HepG2 (cell line): ENCODE results near the gene SRR. TPM values are rescaled to one million over a fixed set of nuclear protein-coding genes. Genes with fewer than 3 reads are reported as not detected.

Experiments used
- HIVEP1 ChIP-seq: sonication (generic); formaldehyde crosslinking; IDR thresholded peaks from 2 replicates; pipeline ENCODE4 v1.4.0; 2020; ENCODE audit warnings: mild to moderate bottlenecking, missing genetic modification reagents
- KDM6A ChIP-seq: IDR thresholded peaks from 2 replicates; pipeline ENCODE4 v1.6.1; 2016; ENCODE audit warnings: low read depth
- NFRKB ChIP-seq: fragments of 450-650 bp; IDR thresholded peaks from 2 replicates; pipeline ENCODE4 v1.6.1; 2017
- NFYB ChIP-seq: sonication (generic); formaldehyde crosslinking; IDR thresholded peaks from 2 replicates; pipeline ENCODE4 v1.4.0; 2020; ENCODE audit warnings: missing genetic modification reagents
- NR2F1 ChIP-seq, 2 experiments: fragments of 450-650 bp in 1 of 2; formaldehyde crosslinking in 1 of 2; IDR thresholded peaks; 2 replicates each; pipeline versions ENCODE4 v1.5.0 to v1.6.1; 2016 to 2020; ENCODE audit warnings: mild to moderate bottlenecking in 1 of 2, missing compliant biosample characterization in 1 of 2, missing genetic modification reagents in 1 of 2, moderate library complexity in 1 of 2
- RBM22 ChIP-seq: fragments of 200-400 bp; formaldehyde crosslinking; optimal IDR thresholded peaks from 2 replicates; pipeline ENCODE3; 2017; ENCODE audit warnings: mild to moderate bottlenecking, low read length, moderate library complexity
- TMF1 ChIP-seq: sonication (generic); formaldehyde crosslinking; IDR thresholded peaks from 2 replicates; pipeline ENCODE4 v1.8.1; 2022; ENCODE audit warnings: low read depth, missing genetic modification reagents
- ZBTB1 ChIP-seq: sonication (generic); formaldehyde crosslinking; IDR thresholded peaks from 2 replicates; pipeline ENCODE4 v1.4.0; 2020; ENCODE audit warnings: missing genetic modification reagents, borderline replicate concordance
- ZMAT3 ChIP-seq: sonication (generic); formaldehyde crosslinking; conservative IDR thresholded peaks from 2 replicates; pipeline ENCODE4 v1.7.0; 2021; ENCODE audit warnings: missing genetic modification reagents
- ZNF17 ChIP-seq: sonication (generic); formaldehyde crosslinking; IDR thresholded peaks from 2 replicates; pipeline ENCODE4 v1.5.0; 2020; ENCODE audit warnings: mild to moderate bottlenecking, missing genetic modification reagents
- ZNF292 ChIP-seq: sonication (generic); formaldehyde crosslinking; IDR thresholded peaks from 2 replicates; pipeline ENCODE4 v1.8.1; 2022; ENCODE audit warnings: mild to moderate bottlenecking, low read depth, missing genetic modification reagents, borderline replicate concordance
- ZNF550 ChIP-seq: sonication (generic); formaldehyde crosslinking; IDR thresholded peaks from 2 replicates; pipeline ENCODE4 v1.4.0; 2020; ENCODE audit warnings: mild to moderate bottlenecking, missing genetic modification reagents, borderline replicate concordance
- ZNF615 ChIP-seq: sonication (generic); formaldehyde crosslinking; IDR thresholded peaks from 2 replicates; pipeline ENCODE4 v1.5.0; 2020; ENCODE audit warnings: mild to moderate bottlenecking, missing genetic modification reagents, borderline replicate concordance
- polyA plus RNA-seq, 8 experiments: library from polyadenylated mRNA; depleted of rRNA in 3 of 8; stranded (reverse) in 7 of 8; unstranded in 1 of 8; fragments of >200 nt; fragmentation: Illumina TruSeq in 4 of 8; extraction: Trizol in 4 of 8; gene quantifications; 2 replicates each; pipeline versions ENCODE4 v1.2.1 to v1.2.3, GENCODE V29; 2011 to 2016; ENCODE audit warnings: low read depth in 4 of 8, missing spikeins in 1 of 8, mixed read lengths in 1 of 8; ENCODE audit not compliant: insufficient read depth in 1 of 8
- total RNA-seq, 5 experiments: library from RNA; depleted of rRNA; stranded (reverse); fragments of >200 nt; fragmentation: Illumina TruSeq; extraction: Trizol; gene quantifications; 2 replicates each; pipeline ENCODE4 v1.2.3, GENCODE V29; 2016; ENCODE audit warnings: low read depth in 1 of 5
- TF ChIP-seq, protein P1 (sequence below): sonication (generic); formaldehyde crosslinking; IDR thresholded peaks from 2 replicates; pipeline ENCODE4 v1.8.0; 2022; ENCODE audit warnings: mild to moderate bottlenecking, missing genetic modification reagents, moderate library complexity
- TF ChIP-seq, protein P2 (sequence below): sonication (generic); formaldehyde crosslinking; IDR thresholded peaks from 2 replicates; pipeline ENCODE4 v1.8.0; 2022; ENCODE audit warnings: missing genetic modification reagents, low read depth, mild to moderate bottlenecking, borderline replicate concordance
- TF ChIP-seq, protein P3 (sequence below): sonication (generic); formaldehyde crosslinking; conservative IDR thresholded peaks from 2 replicates; pipeline ENCODE4 v1.8.0; 2022; ENCODE audit warnings: low read depth, missing genetic modification reagents
- TF ChIP-seq, protein P4 (sequence below): sonication (generic); formaldehyde crosslinking; IDR thresholded peaks from 2 replicates; pipeline ENCODE4 v1.8.1; 2023; ENCODE audit warnings: mild to moderate bottlenecking, moderate library complexity, missing genetic modification reagents
- TF ChIP-seq, protein P5 (sequence below): sonication (generic); formaldehyde crosslinking; IDR thresholded peaks from 2 replicates; pipeline ENCODE4 v1.5.1; 2020; ENCODE audit warnings: mild to moderate bottlenecking, missing genetic modification reagents, borderline replicate concordance
- TF ChIP-seq, protein P6 (sequence below): sonication (generic); formaldehyde crosslinking; IDR thresholded peaks from 2 replicates; pipeline ENCODE4 v1.8.1; 2023; ENCODE audit warnings: missing genetic modification reagents, mild to moderate bottlenecking, borderline replicate concordance

The SRR gene
- total and polyA plus RNA-seq, 2 of the 13 experiments (the other 11 are each of a cell fraction or from before 2014, with no cell fraction given), result 3.6 to 7.8 TPM

DNA sequence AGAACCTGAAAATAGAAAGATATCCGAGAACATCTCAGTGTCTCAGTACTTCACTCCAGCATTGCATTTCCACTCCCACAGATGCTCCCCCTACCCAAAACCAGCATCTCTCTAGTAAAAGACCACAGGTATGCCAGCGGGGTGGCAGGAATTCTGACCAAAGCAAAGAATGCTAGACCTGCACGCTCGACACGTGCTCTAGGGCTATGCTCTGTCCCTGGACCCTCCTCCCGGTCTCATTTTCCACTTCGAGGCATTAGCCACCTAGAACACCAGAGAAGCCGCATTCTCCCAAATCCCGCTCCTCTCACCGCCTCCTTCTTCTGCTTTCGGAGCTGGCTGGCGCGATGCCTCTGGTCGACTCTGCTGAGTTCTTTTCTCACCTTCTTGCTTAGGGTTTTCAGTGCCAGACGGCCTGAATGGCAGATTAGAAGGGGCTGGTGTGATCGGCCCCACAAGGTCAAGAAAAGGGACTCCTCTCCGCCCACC is 32.0 kb downstream of the SRR start (continued):
- TF ChIP-seq, protein P1, sequence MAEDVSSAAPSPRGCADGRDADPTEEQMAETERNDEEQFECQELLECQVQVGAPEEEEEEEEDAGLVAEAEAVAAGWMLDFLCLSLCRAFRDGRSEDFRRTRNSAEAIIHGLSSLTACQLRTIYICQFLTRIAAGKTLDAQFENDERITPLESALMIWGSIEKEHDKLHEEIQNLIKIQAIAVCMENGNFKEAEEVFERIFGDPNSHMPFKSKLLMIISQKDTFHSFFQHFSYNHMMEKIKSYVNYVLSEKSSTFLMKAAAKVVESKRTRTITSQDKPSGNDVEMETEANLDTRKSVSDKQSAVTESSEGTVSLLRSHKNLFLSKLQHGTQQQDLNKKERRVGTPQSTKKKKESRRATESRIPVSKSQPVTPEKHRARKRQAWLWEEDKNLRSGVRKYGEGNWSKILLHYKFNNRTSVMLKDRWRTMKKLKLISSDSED (CRISPR knock-in tag), result 0 out of 2 replicates have a peak, but pooled peaks have one; percentile 57
- TF ChIP-seq, protein P2, sequence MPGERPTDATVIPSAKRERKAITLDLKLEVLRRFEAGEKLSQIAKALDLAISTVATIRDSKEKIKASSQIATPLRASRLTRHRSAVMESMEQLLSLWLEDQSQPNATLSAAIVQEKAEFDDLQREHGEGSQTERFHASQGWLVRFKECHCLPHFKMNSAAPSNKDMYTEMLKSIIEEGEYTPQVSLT (CRISPR knock-in tag), result no peak
- TF ChIP-seq ZNF615 (CRISPR knock-in tag) (peak; percentile 2; the same call in 1 of the 2 replicates), RBM22 (no peak), ZMAT3 (CRISPR knock-in tag) (no peak), TMF1 (CRISPR knock-in tag) (no peak), NFYB (CRISPR knock-in tag) (no peak), ZNF17 (CRISPR knock-in tag) (no peak), ZNF550 (CRISPR knock-in tag) (no peak), ZNF292 (CRISPR knock-in tag) (no peak), NR2F1 (CRISPR knock-in tag; IDR thresholded peaks at IDR 0.05) (no peak), ZBTB1 (CRISPR knock-in tag) (no peak), KDM6A (no peak), HIVEP1 (CRISPR knock-in tag) (no peak), NFRKB (no peak)
- TF ChIP-seq, protein P3, sequence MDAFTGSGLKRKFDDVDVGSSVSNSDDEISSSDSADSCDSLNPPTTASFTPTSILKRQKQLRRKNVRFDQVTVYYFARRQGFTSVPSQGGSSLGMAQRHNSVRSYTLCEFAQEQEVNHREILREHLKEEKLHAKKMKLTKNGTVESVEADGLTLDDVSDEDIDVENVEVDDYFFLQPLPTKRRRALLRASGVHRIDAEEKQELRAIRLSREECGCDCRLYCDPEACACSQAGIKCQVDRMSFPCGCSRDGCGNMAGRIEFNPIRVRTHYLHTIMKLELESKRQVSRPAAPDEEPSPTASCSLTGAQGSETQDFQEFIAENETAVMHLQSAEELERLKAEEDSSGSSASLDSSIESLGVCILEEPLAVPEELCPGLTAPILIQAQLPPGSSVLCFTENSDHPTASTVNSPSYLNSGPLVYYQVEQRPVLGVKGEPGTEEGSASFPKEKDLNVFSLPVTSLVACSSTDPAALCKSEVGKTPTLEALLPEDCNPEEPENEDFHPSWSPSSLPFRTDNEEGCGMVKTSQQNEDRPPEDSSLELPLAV (CRISPR knock-in tag), result no peak
- TF ChIP-seq, protein P4, sequence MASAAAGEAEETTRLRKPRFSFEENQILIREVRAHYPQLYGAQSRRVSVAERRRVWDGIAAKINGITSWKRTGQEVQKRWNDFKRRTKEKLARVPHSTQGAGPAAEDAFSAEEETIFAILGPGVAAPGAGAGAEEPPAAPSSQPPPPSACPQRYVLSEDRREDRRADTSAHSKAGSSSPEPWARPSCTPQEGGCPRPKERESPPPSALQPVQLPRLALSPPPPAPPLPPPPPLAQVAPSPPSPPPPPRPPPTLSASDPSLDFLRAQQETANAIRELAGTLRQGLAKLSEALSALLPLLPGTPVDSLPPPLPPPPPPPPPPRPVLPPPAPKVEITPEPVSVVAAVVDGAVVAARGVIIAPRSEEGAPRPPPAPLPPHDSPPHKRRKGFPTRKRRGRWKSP (CRISPR knock-in tag), result no peak
- TF ChIP-seq, protein P5, sequence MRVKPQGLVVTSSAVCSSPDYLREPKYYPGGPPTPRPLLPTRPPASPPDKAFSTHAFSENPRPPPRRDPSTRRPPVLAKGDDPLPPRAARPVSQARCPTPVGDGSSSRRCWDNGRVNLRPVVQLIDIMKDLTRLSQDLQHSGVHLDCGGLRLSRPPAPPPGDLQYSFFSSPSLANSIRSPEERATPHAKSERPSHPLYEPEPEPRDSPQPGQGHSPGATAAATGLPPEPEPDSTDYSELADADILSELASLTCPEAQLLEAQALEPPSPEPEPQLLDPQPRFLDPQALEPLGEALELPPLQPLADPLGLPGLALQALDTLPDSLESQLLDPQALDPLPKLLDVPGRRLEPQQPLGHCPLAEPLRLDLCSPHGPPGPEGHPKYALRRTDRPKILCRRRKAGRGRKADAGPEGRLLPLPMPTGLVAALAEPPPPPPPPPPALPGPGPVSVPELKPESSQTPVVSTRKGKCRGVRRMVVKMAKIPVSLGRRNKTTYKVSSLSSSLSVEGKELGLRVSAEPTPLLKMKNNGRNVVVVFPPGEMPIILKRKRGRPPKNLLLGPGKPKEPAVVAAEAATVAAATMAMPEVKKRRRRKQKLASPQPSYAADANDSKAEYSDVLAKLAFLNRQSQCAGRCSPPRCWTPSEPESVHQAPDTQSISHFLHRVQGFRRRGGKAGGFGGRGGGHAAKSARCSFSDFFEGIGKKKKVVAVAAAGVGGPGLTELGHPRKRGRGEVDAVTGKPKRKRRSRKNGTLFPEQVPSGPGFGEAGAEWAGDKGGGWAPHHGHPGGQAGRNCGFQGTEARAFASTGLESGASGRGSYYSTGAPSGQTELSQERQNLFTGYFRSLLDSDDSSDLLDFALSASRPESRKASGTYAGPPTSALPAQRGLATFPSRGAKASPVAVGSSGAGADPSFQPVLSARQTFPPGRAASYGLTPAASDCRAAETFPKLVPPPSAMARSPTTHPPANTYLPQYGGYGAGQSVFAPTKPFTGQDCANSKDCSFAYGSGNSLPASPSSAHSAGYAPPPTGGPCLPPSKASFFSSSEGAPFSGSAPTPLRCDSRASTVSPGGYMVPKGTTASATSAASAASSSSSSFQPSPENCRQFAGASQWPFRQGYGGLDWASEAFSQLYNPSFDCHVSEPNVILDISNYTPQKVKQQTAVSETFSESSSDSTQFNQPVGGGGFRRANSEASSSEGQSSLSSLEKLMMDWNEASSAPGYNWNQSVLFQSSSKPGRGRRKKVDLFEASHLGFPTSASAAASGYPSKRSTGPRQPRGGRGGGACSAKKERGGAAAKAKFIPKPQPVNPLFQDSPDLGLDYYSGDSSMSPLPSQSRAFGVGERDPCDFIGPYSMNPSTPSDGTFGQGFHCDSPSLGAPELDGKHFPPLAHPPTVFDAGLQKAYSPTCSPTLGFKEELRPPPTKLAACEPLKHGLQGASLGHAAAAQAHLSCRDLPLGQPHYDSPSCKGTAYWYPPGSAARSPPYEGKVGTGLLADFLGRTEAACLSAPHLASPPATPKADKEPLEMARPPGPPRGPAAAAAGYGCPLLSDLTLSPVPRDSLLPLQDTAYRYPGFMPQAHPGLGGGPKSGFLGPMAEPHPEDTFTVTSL (CRISPR knock-in tag), result no peak
- TF ChIP-seq, protein P6, sequence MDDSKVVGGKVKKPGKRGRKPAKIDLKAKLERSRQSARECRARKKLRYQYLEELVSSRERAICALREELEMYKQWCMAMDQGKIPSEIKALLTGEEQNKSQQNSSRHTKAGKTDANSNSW (CRISPR knock-in tag), result no peak
